Common myeloid progenitor, CD34-positive (primary cell): ENCODE measurements around the gene MLST8.

ENCODE experiments used
- CTCF ChIA-PET: fragments of 350-600 bp; sonication (Branson Sonifier 250); formaldehyde crosslinking; loops from one replicate; lab custom pipeline; 2021; ENCODE audit warnings: antibody characterized with exemption; lab: Charles Lee
- POLR2A ChIA-PET: fragments of 350-600 bp; sonication (Branson Sonifier 250); formaldehyde crosslinking; loops from one replicate; lab custom pipeline; 2021; ENCODE audit warnings: antibody characterized with exemption; lab: Charles Lee
- DNase-seq, 3 donors: peaks; one replicate each; pipeline versions ENCODE4 v3.0.0 to v3.0.0-alpha.2; 2013
- H3K27ac ChIP-seq, 2 experiments: 1 replicate in 1 of 2; 2 replicates in 1 of 2; pipeline ENCODE4 v1.7.0; 2013; ENCODE audit warnings: inconsistent platforms in 2 of 2, low read length in 2 of 2, mild to moderate bottlenecking in 2 of 2, low read depth in 1 of 2, moderate library complexity in 1 of 2; ENCODE audit not compliant: severe bottlenecking in 2 of 2, insufficient read depth in 1 of 2, poor library complexity in 1 of 2
- H3K27me3 ChIP-seq, 5 experiments: replicated peaks in 2 of 5; 1 replicate in 3 of 5; 2 replicates in 2 of 5; pipeline versions ENCODE4 v1.6.1 to v1.7.0; 2013; ENCODE audit warnings: low read length in 4 of 5, mild to moderate bottlenecking in 2 of 5, moderate library complexity in 2 of 5, inconsistent platforms in 1 of 5; ENCODE audit not compliant: insufficient read depth in 5 of 5, control insufficient read depth in 4 of 5
- H3K36me3 ChIP-seq, 4 experiments: 1 replicate in 2 of 4; 2 replicates in 2 of 4; pipeline versions ENCODE4 v1.6.1 to v1.7.0; 2013; ENCODE audit warnings: low read length in 3 of 4, control low read depth in 1 of 4, mild to moderate bottlenecking in 1 of 4; ENCODE audit not compliant: control insufficient read depth in 4 of 4, insufficient read depth in 4 of 4
- H3K4me1 ChIP-seq, 4 experiments: 1 replicate in 3 of 4; 2 replicates in 1 of 4; pipeline versions ENCODE4 v1.6.1 to v1.7.1; 2013; ENCODE audit warnings: low read length in 3 of 4, mild to moderate bottlenecking in 3 of 4, control low read depth in 1 of 4, inconsistent platforms in 1 of 4, moderate library complexity in 1 of 4; ENCODE audit not compliant: control insufficient read depth in 4 of 4, insufficient read depth in 4 of 4; ENCODE audit errors: control extremely low read depth in 1 of 4
- H3K4me3 ChIP-seq, 7 experiments: 1 replicate in 4 of 7; 2 replicates in 3 of 7; pipeline versions ENCODE4 v1.5.1 to v1.7.0; 2013; ENCODE audit warnings: mild to moderate bottlenecking in 7 of 7, low read length in 6 of 7, moderate library complexity in 6 of 7, inconsistent platforms in 2 of 7, low read depth in 2 of 7, control low read depth in 1 of 7; ENCODE audit not compliant: insufficient read depth in 4 of 7, control insufficient read depth in 1 of 7; ENCODE audit errors: extremely low read depth in 1 of 7
- H3K9me3 ChIP-seq, 5 experiments: 1 replicate in 4 of 5; 2 replicates in 1 of 5; pipeline versions ENCODE4 v1.6.1 to v1.7.1; 2013; ENCODE audit warnings: low read length in 4 of 5, mild to moderate bottlenecking in 2 of 5, inconsistent platforms in 1 of 5, low read depth in 1 of 5, moderate library complexity in 1 of 5; ENCODE audit not compliant: control insufficient read depth in 4 of 5, insufficient read depth in 2 of 5; ENCODE audit errors: control extremely low read depth in 1 of 5
- WGBS: methylation state at CpG from one replicate; pipeline ENCODE4 v1.1.5; 2013; ENCODE audit not compliant: insufficient coverage; 5-methylcytosine and 5-hydroxymethylcytosine counted together

The MLST8 gene

GRCh38 chr16:2216330-2216729 lies 11.1 kb downstream of the MLST8 start:
- Histone ChIP-seq H3K36me3 (peaks cover 0 to 17% (median 4%) of the 10 kb centered on the region in 4 experiments), H3K4me1 (peaks cover 5 to 27% (median 20%) of the 10 kb centered on the region in 4 experiments), H3K4me3 (no peak overlapping the region), H3K27ac (no peak overlapping the region), H3K9me3 (no peaks in the 10 kb centered on the region), H3K27me3 (peaks cover 0 to 7% (median 0%) of the 10 kb centered on the region in 5 experiments)
- DNase-seq = no peak
- WGBS = 95% methylated on average over 3 of the region's 4 CpGs
- ChIA-PET CTCF (interaction anchor here (0.9 kb wide), 1 partner anchor 9 kb away, joined by 3 read pairs; no protein-coding TSS in a partner anchor), POLR2A (no interaction called here)

- Histone ChIP-seq H3K4me3 (peak within 1 kb of the TSS; percentile 77 to 97 (median 90)), H3K9me3 (no peaks in the 10 kb centered on the region), H3K27ac (peak within 1 kb of the TSS; percentile 74 to 90), H3K27me3 (no peaks in the 10 kb centered on the region), H3K36me3 (peaks cover 0 to 17% (median 7%) of the 10 kb centered on the region in 4 experiments), H3K4me1 (peaks cover 0 to 15% (median 14%) of the 10 kb centered on the region in 4 experiments)
- 0% methylated on average over 60 of the region's 82 CpGs for WGBS
- POLR2A ChIA-PET = interaction anchor here (0.9 to 1.0 kb wide), 2 partner anchors 12 to 83 kb away, joined by 3 read pairs; no protein-coding TSS in a partner anchor
- peak; percentile 100 for DNase-seq
- CTCF ChIA-PET = no interaction called here
These were observed 18.1 kb downstream of the MLST8 start, which contains the start of gene E4F1 for GRCh38 chr16:2223221-2223941. Gene E4F1 (plus strand): TSS chr16:2223591. CDS start chr16:2223614, 23 bp downstream.

- ChIA-PET POLR2A (interaction anchor here (0.9 kb wide), 1 partner anchor 12 kb away, joined by 3 read pairs; no protein-coding TSS in a partner anchor), CTCF (interaction anchor here (1.4 kb wide), 1 partner anchor 26 kb away, joined by 3 read pairs; no protein-coding TSS in a partner anchor)
- Histone ChIP-seq H3K27me3 (no peaks in the 10 kb centered on the region), H3K4me1 (peaks cover 0 to 15% (median 14%) of the 10 kb centered on the region in 4 experiments), H3K9me3 (no peaks in the 10 kb centered on the region), H3K27ac (peak overlapping the region; percentile 74 to 90), H3K4me3 (peak overlapping the region; percentile 77 to 97 (median 90)), H3K36me3 (peaks cover 0 to 24% (median 11%) of the 10 kb centered on the region in 4 experiments)
- WGBS = 15% methylated on average over 7 of the region's 22 CpGs
- DNase-seq = peak; percentile 25 to 48 (median 38)
These were observed 18.8 kb downstream of the MLST8 start for GRCh38 chr16:2223942-2224486.

- Histone ChIP-seq H3K27me3 (no peaks in the 10 kb centered on the region), H3K9me3 (no peaks in the 10 kb centered on the region), H3K27ac (no peak overlapping the region), H3K4me1 (peaks cover 0 to 15% (median 14%) of the 10 kb centered on the region in 4 experiments), H3K4me3 (no peak overlapping the region), H3K36me3 (peaks cover 3 to 47% (median 25%) of the 10 kb centered on the region in 4 experiments)
- WGBS = 94% methylated on average over 9 of the region's 9 CpGs
- ChIA-PET CTCF (interaction anchor here (1.0 to 1.9 kb wide), 4 partner anchors 10 to 86 kb away, joined by 5 to 7 read pairs (median 6); partner anchors contain the start of genes DNASE1L2 and ECI1), POLR2A (no interaction called here)
- no peak for DNase-seq
These were observed 21.1 kb downstream of the MLST8 start for GRCh38 chr16:2226245-2226793.

- no peaks in the 10 kb centered on the region for H3K27me3 ChIP-seq
- no peaks in the 10 kb centered on the region for H3K9me3 ChIP-seq
- H3K36me3 ChIP-seq = peaks cover 5 to 53% (median 29%) of the 10 kb centered on the region in 4 experiments
- H3K27ac ChIP-seq = no peak overlapping the region
- ChIA-PET POLR2A (no interaction called here), CTCF (interaction anchor here (1.4 kb wide), 1 partner anchor 12 kb away, joined by 7 read pairs; no protein-coding TSS in a partner anchor)
- H3K4me1 ChIP-seq = peaks cover 0 to 15% (median 14%) of the 10 kb centered on the region in 4 experiments
- H3K4me3 ChIP-seq = no peak overlapping the region
- DNase-seq = no peak
- WGBS = 97% methylated on average over 6 of the region's 6 CpGs
These were observed 21.7 kb downstream of the MLST8 start for GRCh38 chr16:2226918-2227317.

GRCh38 chr16:2228161-2228824 lies 23.0 kb downstream of the MLST8 start:
- ChIA-PET CTCF (interaction anchor here (1.7 kb wide), 1 partner anchor 23 kb away, joined by 3 read pairs; the partner anchor contains the start of gene ECI1), POLR2A (no interaction called here)
- Histone ChIP-seq H3K36me3 (peaks cover 7 to 67% (median 37%) of the 10 kb centered on the region in 4 experiments), H3K4me1 (peaks cover 0 to 15% (median 13%) of the 10 kb centered on the region in 4 experiments), H3K4me3 (no peak overlapping the region), H3K9me3 (no peaks in the 10 kb centered on the region), H3K27ac (no peak overlapping the region), H3K27me3 (no peaks in the 10 kb centered on the region)
- WGBS = 96% methylated on average over 19 of the region's 25 CpGs
- DNase-seq = no peak
